Panc1 (cell line): ENCODE measurements around the gene BUB3. TPM values are rescaled to one million over a fixed set of nuclear protein-coding genes. Genes with fewer than 3 reads are reported as not detected.

Source experiments
- ATAC-seq: fragments of 200-7000 bp; cut with Tn5 transposase; 2 replicates; pipeline ENCODE4 v1.9.1; 2020; ENCODE audit warnings: mild to moderate bottlenecking, moderate library complexity
- BruUV-seq: library from RNA; stranded (reverse); fragments of 400-500 nt; replicated peaks from 2 replicates; lab custom pipeline; 2021; lab: Mats Ljungman, UMichigan
- CTCF ChIA-PET: fragments of 300-600 bp; sonication (Branson Sonifier 250); formaldehyde crosslinking; loops from one replicate; lab custom pipeline; 2022; ENCODE audit warnings: antibody characterized with exemption; lab: Charles Lee
- POLR2A ChIA-PET: fragments of 300-600 bp; sonication (Branson Sonifier 250); formaldehyde crosslinking; loops from one replicate; lab custom pipeline; 2022; ENCODE audit warnings: antibody characterized with exemption; lab: Charles Lee
- DNase-seq: peaks from one replicate; pipeline ENCODE4 v3.0.0-alpha.2; 2010; ENCODE audit warnings: low read depth, low spot score
- H3K27ac ChIP-seq: 2 replicates; pipeline ENCODE4 v1.5.1; 2011; ENCODE audit warnings: mild to moderate bottlenecking, low read length, inconsistent platforms
- H3K27me3 ChIP-seq: fragments of 200-500 bp; sonication (Bioruptor generic); 2 replicates; pipeline ENCODE4 v1.6.0; 2014; ENCODE audit warnings: low read length, inconsistent platforms; ENCODE audit not compliant: control insufficient read depth, insufficient read depth
- H3K36me3 ChIP-seq: fragments of 200-500 bp; sonication (Bioruptor generic); 2 replicates; pipeline ENCODE4 v1.5.1; 2014; ENCODE audit warnings: inconsistent platforms, mild to moderate bottlenecking, low read length, moderate library complexity; ENCODE audit not compliant: control insufficient read depth, insufficient read depth
- H3K4me1 ChIP-seq: 2 replicates; pipeline ENCODE4 v1.5.1; 2011; ENCODE audit warnings: inconsistent platforms, mild to moderate bottlenecking, low read length, moderate library complexity; ENCODE audit not compliant: control insufficient read depth, insufficient read depth
- H3K4me3 ChIP-seq, 2 experiments: 2 replicates each; pipeline ENCODE4 v1.5.1; 2011 to 2012; ENCODE audit warnings: low read depth in 2 of 2, low read length in 2 of 2, mild to moderate bottlenecking in 2 of 2, inconsistent platforms in 1 of 2, moderate library complexity in 1 of 2
- H3K9me3 ChIP-seq: fragments of 200-500 bp; sonication (Bioruptor generic); 2 replicates; pipeline ENCODE4 v1.5.1; 2014; ENCODE audit warnings: low read depth, mild to moderate bottlenecking, inconsistent platforms, low read length, moderate library complexity; ENCODE audit not compliant: control insufficient read depth, insufficient read depth
- POLR2AphosphoS5 ChIP-seq: IDR thresholded peaks from 2 replicates; pipeline ENCODE4 v1.6.1; 2012; ENCODE audit warnings: mild to moderate bottlenecking, low read depth, low read length, moderate library complexity
- SIN3A ChIP-seq: IDR thresholded peaks from 2 replicates; pipeline ENCODE4 v1.6.1; 2012; ENCODE audit warnings: low read depth, mild to moderate bottlenecking, low read length, moderate library complexity, borderline replicate concordance; ENCODE audit not compliant: insufficient read depth
- TCF7L2 ChIP-seq: IDR thresholded peaks from 2 replicates; pipeline ENCODE4 v1.6.1; 2011; ENCODE audit warnings: mild to moderate bottlenecking, low read depth, low read length, inconsistent platforms
- in situ Hi-C: cut with HindIII; loops from 2 replicates; pipeline ENCODE4 v1.10.0; 2016; ENCODE audit warnings: low sequenced_read_pairs, low pct_unique_long_range_greater_than_20kb
- intact Hi-C: fragments of 100-400 bp; cut with micrococcal nuclease; formaldehyde crosslinking; loops from one replicate; pipeline ENCODE4 v1.10.0; 2022; ENCODE audit not compliant: unreplicated experiment
- total RNA-seq: library from RNA; stranded (reverse); gene quantifications from one replicate; pipeline ENCODE4 v1.2.1, GENCODE V29; 2021; ENCODE audit not compliant: unreplicated experiment
- TF ChIP-seq, protein P1 (sequence below), 2 experiments: IDR thresholded peaks; 2 replicates each; pipeline ENCODE4 v1.6.1; 2011 to 2012; ENCODE audit warnings: low read depth in 2 of 2, control low read depth in 1 of 2, low read length in 1 of 2, mild to moderate bottlenecking in 1 of 2, moderate library complexity in 1 of 2; ENCODE audit not compliant: insufficient read depth in 1 of 2
- TF ChIP-seq, protein P2 (sequence below): fragments of 450-650 bp; IDR thresholded peaks from 2 replicates; pipeline ENCODE4 v1.5.1; 2017; ENCODE audit warnings: mild to moderate bottlenecking

The BUB3 gene
- total RNA-seq, 1 experiment from 2014 or later, result 237 TPM

GRCh38 chr10:123140164-123140982, 13.8 kb upstream of the BUB3 start:
- 0 out of 2 replicates have a peak, but pooled peaks cover 3% of the 10 kb centered on the region for H3K36me3 ChIP-seq
- peak overlapping the region; percentile 76; the same call in 1 of the 2 replicates for H3K27ac ChIP-seq
- ATAC-seq (peak; percentile 51), DNase-seq (no peak)
- CTCF ChIA-PET, result interaction anchor here (0.8 to 1.2 kb wide), 2 partner anchors 97 kb away, joined by 3 to 5 read pairs; no protein-coding TSS in a partner anchor
- H3K27me3 ChIP-seq, result no peaks in the 10 kb centered on the region; the same call in 1 of the 2 replicates
- intact Hi-C loops (no loop called here), in situ Hi-C loops (no loop called here)
- H3K4me1 ChIP-seq, result peaks cover 27% of the 10 kb centered on the region
- POLR2A ChIA-PET, result no interaction called here
- H3K4me3 ChIP-seq, result peak overlapping the region; percentile 31 to 56
- no peaks in the 10 kb centered on the region for H3K9me3 ChIP-seq
- BruUV-seq, result no TSS peak
- TF ChIP-seq, protein P1, sequence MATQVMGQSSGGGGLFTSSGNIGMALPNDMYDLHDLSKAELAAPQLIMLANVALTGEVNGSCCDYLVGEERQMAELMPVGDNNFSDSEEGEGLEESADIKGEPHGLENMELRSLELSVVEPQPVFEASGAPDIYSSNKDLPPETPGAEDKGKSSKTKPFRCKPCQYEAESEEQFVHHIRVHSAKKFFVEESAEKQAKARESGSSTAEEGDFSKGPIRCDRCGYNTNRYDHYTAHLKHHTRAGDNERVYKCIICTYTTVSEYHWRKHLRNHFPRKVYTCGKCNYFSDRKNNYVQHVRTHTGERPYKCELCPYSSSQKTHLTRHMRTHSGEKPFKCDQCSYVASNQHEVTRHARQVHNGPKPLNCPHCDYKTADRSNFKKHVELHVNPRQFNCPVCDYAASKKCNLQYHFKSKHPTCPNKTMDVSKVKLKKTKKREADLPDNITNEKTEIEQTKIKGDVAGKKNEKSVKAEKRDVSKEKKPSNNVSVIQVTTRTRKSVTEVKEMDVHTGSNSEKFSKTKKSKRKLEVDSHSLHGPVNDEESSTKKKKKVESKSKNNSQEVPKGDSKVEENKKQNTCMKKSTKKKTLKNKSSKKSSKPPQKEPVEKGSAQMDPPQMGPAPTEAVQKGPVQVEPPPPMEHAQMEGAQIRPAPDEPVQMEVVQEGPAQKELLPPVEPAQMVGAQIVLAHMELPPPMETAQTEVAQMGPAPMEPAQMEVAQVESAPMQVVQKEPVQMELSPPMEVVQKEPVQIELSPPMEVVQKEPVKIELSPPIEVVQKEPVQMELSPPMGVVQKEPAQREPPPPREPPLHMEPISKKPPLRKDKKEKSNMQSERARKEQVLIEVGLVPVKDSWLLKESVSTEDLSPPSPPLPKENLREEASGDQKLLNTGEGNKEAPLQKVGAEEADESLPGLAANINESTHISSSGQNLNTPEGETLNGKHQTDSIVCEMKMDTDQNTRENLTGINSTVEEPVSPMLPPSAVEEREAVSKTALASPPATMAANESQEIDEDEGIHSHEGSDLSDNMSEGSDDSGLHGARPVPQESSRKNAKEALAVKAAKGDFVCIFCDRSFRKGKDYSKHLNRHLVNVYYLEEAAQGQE (IDR thresholded peaks at IDR 0.05; ENCODE audit: insufficient read depth in 1 of 2, low read depth in 2 of 2, low read length in 1 of 2), result no peak
- TF ChIP-seq POLR2AphosphoS5 (no peak), SIN3A (no peak), TCF7L2 (peak; percentile 49; the same call in 1 of the 2 replicates)
- TF ChIP-seq, protein P2, sequence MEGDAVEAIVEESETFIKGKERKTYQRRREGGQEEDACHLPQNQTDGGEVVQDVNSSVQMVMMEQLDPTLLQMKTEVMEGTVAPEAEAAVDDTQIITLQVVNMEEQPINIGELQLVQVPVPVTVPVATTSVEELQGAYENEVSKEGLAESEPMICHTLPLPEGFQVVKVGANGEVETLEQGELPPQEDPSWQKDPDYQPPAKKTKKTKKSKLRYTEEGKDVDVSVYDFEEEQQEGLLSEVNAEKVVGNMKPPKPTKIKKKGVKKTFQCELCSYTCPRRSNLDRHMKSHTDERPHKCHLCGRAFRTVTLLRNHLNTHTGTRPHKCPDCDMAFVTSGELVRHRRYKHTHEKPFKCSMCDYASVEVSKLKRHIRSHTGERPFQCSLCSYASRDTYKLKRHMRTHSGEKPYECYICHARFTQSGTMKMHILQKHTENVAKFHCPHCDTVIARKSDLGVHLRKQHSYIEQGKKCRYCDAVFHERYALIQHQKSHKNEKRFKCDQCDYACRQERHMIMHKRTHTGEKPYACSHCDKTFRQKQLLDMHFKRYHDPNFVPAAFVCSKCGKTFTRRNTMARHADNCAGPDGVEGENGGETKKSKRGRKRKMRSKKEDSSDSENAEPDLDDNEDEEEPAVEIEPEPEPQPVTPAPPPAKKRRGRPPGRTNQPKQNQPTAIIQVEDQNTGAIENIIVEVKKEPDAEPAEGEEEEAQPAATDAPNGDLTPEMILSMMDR, result peak; percentile 77

DNA sequence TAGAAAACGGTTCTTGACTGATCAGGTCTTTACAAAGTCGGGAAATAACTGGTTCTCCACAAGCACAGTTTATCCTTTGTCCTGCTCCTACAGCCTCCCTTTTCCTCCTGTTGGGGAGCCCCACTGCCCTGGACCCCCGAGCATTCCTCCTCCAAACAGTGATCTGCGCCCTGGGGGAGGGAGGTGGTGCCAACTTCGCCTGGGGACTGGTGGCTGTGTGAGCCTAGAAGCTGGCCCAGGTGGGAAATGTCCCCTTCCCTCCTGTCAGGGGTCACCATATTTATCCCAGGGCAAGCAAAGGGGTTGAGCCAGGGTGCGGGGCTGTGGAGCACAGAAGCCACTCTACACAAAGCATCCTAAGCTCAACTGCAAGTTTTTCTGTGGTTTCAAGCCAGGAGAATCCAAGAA, 13.2 kb upstream of the BUB3 start:
- Histone ChIP-seq H3K36me3 (0 out of 2 replicates have a peak, but pooled peaks cover 3% of the 10 kb centered on the region), H3K9me3 (no peaks in the 10 kb centered on the region), H3K4me1 (peaks cover 27% of the 10 kb centered on the region), H3K4me3 (no peak overlapping the region), H3K27me3 (no peaks in the 10 kb centered on the region; the same call in 1 of the 2 replicates), H3K27ac (0 out of 2 replicates have a peak overlapping the region, but pooled peaks have one; percentile 76)
- in situ Hi-C loops, result no loop called here
- TF ChIP-seq POLR2AphosphoS5 (no peak), SIN3A (no peak), TCF7L2 (no peak)
- TF ChIP-seq, protein P1 (IDR thresholded peaks at IDR 0.05; ENCODE audit: insufficient read depth in 1 of 2, low read depth in 2 of 2, low read length in 1 of 2), result no peak
- TF ChIP-seq, protein P2, result no peak
- DNase-seq (no peak), ATAC-seq (no peak)
- intact Hi-C loops, result no loop called here
- ChIA-PET POLR2A (interaction anchor here (0.6 kb wide), 1 partner anchor 107 kb away, joined by 4 read pairs; no protein-coding TSS in a partner anchor), CTCF (interaction anchor here (1.2 kb wide), 1 partner anchor 98 kb away, joined by 5 read pairs; no protein-coding TSS in a partner anchor)
- BruUV-seq, result no TSS peak
